BE2C (cell line): Measurements from ENCODE around the gene PAFAH1B1.

Source experiments
- DNase-seq: peaks from one replicate; pipeline ENCODE4 v3.0.0-alpha.2; 2020
- H3K27me3 ChIP-seq: fragments of 250-450 bp; sonication (Bioruptor Pico); 2 replicates; pipeline ENCODE4 v1.5.1; 2020; ENCODE audit warnings: mild to moderate bottlenecking
- H3K36me3 ChIP-seq: fragments of 250-450 bp; sonication (Bioruptor Pico); 2 replicates; pipeline ENCODE4 v1.5.1; 2020; ENCODE audit warnings: mild to moderate bottlenecking
- H3K4me1 ChIP-seq: fragments of 250-450 bp; sonication (Bioruptor Pico); 2 replicates; pipeline ENCODE4 v1.5.1; 2020
- H3K4me3 ChIP-seq: 2 replicates; pipeline ENCODE4 v1.5.1; 2011; ENCODE audit warnings: low read depth, low read length
- H3K9me3 ChIP-seq: fragments of 250-450 bp; sonication (Bioruptor Pico); 2 replicates; pipeline ENCODE4 v1.5.1; 2020
- CTCF ChIP-seq: IDR thresholded peaks from 2 replicates; pipeline ENCODE4 v1.5.1; 2012; ENCODE audit warnings: mild to moderate bottlenecking, low read depth, low read length

The PAFAH1B1 gene

GRCh38 chr17:2701161-2701995, 107.9 kb downstream of the PAFAH1B1 start:
- H3K27me3 ChIP-seq = no peaks in the 10 kb centered on the region
- no peak for DNase-seq
- TF ChIP-seq CTCF = no peak
- peaks cover 44% of the 10 kb centered on the region for H3K36me3 ChIP-seq
- no peaks in the 10 kb centered on the region for H3K9me3 ChIP-seq
- H3K4me1 ChIP-seq = no peaks in the 10 kb centered on the region
- H3K4me3 ChIP-seq = no peak overlapping the region

GRCh38 chr17:2701996-2702741, 108.7 kb downstream of the PAFAH1B1 start:
- no peak for TF ChIP-seq CTCF
- peaks cover 41% of the 10 kb centered on the region for H3K36me3 ChIP-seq

GRCh38 chr17:2703181-2703580, 109.7 kb downstream of the PAFAH1B1 start:
- TF ChIP-seq CTCF = no peak
- H3K9me3 ChIP-seq = no peaks in the 10 kb centered on the region
- peaks cover 38% of the 10 kb centered on the region for H3K36me3 ChIP-seq

More at GRCh38 chr17:2701996-2702741, 108.7 kb downstream of the PAFAH1B1 start:
- Histone ChIP-seq H3K4me1 (no peaks in the 10 kb centered on the region), H3K9me3 (no peaks in the 10 kb centered on the region), H3K4me3 (no peak overlapping the region), H3K27me3 (no peaks in the 10 kb centered on the region)
- DNase-seq = no peak

GRCh38 chr17:2703606-2704005, 110.2 kb downstream of the PAFAH1B1 start:
- H3K4me1 ChIP-seq = peaks cover 3% of the 10 kb centered on the region; the same call in 1 of the 2 replicates
- H3K9me3 ChIP-seq = no peaks in the 10 kb centered on the region
- H3K36me3 ChIP-seq = peaks cover 33% of the 10 kb centered on the region
- no peaks in the 10 kb centered on the region for H3K27me3 ChIP-seq
- no peak for DNase-seq
- TF ChIP-seq CTCF = no peak
- H3K4me3 ChIP-seq = no peak overlapping the region

More at GRCh38 chr17:2703181-2703580, 109.7 kb downstream of the PAFAH1B1 start:
- no peak overlapping the region for H3K4me3 ChIP-seq
- no peak for DNase-seq
- H3K4me1 ChIP-seq = peaks cover 3% of the 10 kb centered on the region; the same call in 1 of the 2 replicates
- H3K27me3 ChIP-seq = no peaks in the 10 kb centered on the region

GRCh38 chr17:2704031-2704889, 110.8 kb downstream of the PAFAH1B1 start:
- Histone ChIP-seq H3K9me3 (no peaks in the 10 kb centered on the region), H3K4me1 (peaks cover 3% of the 10 kb centered on the region; the same call in 1 of the 2 replicates), H3K36me3 (peaks cover 27% of the 10 kb centered on the region), H3K4me3 (no peak overlapping the region), H3K27me3 (no peaks in the 10 kb centered on the region)
- DNase-seq = no peak
- no peak for TF ChIP-seq CTCF
